Measurements from ENCODE around the gene AP1G1.
"Not testable (repeated sequence)": the region's sequence is repeated elsewhere in the genome, so short reads cannot be mapped to it uniquely, and the experiment has no call there.

The AP1G1 gene

DNA sequence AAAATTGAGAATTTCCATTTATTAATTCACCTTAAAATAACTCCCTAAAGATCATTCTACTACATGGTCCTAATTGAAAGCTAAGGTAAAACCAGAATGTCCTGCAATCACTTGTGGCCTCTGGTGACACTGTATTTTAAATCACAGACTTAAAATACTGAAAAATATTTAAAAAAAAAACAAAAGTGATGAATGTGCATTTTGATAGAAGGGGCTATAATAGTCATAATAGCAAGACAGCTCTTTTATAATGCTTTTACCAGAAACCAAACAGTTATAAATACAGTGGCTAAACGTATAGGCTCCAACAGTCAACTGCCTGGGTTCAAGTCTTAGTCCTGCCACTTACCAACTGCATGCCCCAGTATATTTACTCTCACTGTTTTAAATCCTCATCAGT lies 105.3 kb downstream of the AP1G1 start:
- DNase-seq (ENCODE audit: low read depth in 2 of 2) = no peak

DNA sequence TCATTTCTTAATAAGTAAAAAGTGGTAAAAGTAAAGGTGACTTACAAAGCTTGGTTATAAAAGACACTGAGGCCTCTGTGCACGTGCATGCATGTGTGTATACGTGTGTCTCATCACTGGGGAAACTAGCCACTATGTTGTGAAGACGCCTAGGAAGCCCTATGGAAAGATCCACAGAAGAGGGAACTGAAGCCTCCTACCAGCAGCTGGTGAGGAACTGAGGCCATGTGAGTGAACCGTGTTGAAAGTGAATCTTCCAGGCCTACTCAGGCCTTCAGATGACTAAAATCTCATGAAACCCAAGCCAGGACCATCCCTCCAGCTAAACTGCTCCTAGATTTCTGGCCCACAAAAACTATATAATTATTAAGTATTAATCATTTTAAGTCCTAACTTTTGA lies 107.8 kb downstream of the AP1G1 start:
- no peak for DNase-seq (ENCODE audit: low read depth in 2 of 2)

DNA sequence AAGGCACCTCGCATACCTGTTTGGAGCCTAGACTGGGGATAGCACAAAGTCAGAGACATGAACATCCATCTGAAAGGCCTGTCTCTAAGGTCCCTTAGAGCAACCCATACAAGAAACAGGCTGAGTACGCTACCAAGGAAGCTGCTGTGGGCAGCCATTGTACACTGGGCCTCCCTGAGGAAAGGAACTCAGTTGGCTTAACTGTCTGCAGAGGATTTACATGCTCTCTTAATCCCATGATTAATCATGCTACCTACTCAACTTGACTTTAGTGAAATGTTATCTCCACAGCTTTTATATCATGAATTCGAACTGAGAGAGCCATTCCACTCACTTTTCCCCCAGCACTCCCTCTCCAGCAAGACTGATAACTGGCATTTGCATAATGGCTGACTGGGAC lies 110.1 kb downstream of the AP1G1 start:
- no peak for DNase-seq (ENCODE audit: low read depth in 2 of 2)

DNA sequence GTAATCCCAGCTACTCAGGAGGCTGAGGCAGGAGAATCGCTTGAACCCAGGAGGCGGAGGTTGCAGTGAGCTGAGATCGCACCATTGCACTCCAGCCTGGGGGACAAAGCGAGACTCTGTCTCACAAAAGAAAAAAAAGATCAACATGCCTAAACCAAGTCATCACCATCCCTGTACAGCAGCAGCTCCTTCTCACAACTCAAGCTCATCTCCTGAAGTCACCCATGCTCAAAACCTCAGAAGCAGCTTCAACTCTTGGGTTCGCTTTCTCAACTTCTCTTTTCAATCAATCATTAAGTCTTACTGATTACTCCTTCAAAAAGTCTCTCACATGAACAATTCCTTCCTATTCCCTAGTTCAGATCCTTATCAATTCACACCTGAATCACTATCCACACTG lies 115.5 kb downstream of the AP1G1 start:
- DNase-seq (ENCODE audit: low read depth in 2 of 2) = no peak

DNA sequence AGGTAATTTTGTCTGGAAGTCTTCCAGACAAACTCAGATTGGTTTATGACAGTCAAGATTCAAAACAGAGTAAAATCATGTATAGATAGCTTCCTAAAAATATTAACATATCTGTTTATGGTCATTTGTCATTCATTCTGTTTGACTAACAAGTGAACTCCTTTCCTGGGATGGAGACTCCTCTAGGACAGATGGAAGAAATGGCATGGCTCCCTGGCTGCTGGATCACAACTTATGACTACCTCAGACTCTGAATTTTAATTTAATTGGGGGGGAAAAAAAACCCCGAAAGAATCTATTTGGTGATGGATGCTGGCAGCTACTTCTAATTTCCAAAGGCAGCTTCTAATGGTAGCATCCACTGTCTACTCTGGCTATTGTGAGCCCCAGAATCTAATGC lies 118.7 kb downstream of the AP1G1 start:
- no peak for DNase-seq (ENCODE audit: low read depth in 2 of 2)

DNA sequence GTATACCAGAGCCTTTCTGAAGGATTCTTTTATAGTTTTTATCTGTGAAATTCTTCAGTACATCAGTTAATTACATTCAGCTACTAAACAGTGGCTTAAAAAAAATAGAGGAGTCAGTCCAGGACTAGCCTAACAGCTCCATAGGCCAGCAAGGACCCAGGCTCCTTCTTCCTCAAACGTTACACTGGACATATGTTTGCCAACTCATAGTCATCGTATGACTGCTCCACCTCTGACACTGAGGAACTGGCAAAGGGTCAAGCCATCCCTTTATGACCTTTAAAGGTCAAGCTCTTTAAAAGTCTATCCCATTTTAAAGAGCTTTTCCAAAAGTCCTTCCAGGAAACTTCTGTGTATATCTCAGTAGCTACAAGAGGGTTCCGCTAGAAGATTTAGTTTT lies 120.8 kb downstream of the AP1G1 start:
- no peak for DNase-seq (ENCODE audit: low read depth in 2 of 2)

DNA sequence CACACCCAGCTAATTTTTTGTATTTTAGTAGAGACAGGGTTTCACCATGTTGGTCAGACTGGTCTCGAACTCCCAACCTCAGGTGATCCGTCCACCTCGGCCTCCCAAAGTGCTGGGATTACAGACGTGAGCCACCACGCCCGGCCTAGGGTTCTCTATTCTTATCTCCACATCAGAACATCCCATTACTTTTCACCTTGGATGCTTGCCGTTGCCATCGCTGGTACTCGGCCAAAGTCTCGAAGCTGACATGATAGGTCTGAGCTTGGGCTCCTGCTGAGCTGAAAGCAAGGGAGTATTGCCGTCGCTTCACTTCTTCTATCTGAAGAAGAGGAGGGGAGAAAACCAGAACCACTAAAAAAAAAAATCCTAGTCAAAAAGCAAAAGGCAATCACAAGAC lies 124.4 kb downstream of the AP1G1 start:
- not testable (repeated sequence) for DNase-seq (ENCODE audit: low read depth in 2 of 2)

DNA sequence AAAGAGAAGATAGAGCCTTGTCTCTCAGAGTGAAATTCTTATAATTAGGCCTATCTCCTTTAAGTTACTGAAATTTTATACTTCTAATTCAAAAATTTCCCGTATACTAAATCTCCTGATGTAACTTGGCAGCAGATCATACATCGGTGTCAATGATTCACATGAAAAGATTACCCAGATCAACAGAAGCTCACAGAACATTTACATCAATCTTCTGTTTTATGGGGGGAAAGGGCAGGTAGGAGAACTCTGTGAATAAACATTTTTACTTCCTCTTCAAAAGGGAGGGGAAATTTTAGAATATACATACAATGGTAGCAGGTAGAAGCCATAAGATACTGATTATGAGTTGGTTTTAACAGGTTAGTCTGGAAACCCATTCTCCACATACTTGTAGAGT lies 127.3 kb downstream of the AP1G1 start:
- DNase-seq (ENCODE audit: low read depth in 2 of 2) = no peak
